ENCODE results near the gene ERN1. TPM values are rescaled to one million over a fixed set of nuclear protein-coding genes. Genes with fewer than 3 reads are reported as not detected.
A peak's percentile ranks its signal among the peaks of the same experiment; 100 is the strongest.

ERN1 gene
- total and polyA plus RNA-seq, 2 of the 13 experiments (the other 11 are each of a cell fraction or from before 2014, with no cell fraction given): 6.0 to 12.7 TPM

- TF ChIP-seq, protein P1, sequence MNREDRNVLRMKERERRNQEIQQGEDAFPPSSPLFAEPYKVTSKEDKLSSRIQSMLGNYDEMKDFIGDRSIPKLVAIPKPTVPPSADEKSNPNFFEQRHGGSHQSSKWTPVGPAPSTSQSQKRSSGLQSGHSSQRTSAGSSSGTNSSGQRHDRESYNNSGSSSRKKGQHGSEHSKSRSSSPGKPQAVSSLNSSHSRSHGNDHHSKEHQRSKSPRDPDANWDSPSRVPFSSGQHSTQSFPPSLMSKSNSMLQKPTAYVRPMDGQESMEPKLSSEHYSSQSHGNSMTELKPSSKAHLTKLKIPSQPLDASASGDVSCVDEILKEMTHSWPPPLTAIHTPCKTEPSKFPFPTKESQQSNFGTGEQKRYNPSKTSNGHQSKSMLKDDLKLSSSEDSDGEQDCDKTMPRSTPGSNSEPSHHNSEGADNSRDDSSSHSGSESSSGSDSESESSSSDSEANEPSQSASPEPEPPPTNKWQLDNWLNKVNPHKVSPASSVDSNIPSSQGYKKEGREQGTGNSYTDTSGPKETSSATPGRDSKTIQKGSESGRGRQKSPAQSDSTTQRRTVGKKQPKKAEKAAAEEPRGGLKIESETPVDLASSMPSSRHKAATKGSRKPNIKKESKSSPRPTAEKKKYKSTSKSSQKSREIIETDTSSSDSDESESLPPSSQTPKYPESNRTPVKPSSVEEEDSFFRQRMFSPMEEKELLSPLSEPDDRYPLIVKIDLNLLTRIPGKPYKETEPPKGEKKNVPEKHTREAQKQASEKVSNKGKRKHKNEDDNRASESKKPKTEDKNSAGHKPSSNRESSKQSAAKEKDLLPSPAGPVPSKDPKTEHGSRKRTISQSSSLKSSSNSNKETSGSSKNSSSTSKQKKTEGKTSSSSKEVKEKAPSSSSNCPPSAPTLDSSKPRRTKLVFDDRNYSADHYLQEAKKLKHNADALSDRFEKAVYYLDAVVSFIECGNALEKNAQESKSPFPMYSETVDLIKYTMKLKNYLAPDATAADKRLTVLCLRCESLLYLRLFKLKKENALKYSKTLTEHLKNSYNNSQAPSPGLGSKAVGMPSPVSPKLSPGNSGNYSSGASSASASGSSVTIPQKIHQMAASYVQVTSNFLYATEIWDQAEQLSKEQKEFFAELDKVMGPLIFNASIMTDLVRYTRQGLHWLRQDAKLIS (CRISPR knock-in tag; IDR thresholded peaks at IDR 0.05): 0 out of 2 replicates have a peak, but pooled peaks have one; percentile 60
- TF ChIP-seq, protein P2, sequence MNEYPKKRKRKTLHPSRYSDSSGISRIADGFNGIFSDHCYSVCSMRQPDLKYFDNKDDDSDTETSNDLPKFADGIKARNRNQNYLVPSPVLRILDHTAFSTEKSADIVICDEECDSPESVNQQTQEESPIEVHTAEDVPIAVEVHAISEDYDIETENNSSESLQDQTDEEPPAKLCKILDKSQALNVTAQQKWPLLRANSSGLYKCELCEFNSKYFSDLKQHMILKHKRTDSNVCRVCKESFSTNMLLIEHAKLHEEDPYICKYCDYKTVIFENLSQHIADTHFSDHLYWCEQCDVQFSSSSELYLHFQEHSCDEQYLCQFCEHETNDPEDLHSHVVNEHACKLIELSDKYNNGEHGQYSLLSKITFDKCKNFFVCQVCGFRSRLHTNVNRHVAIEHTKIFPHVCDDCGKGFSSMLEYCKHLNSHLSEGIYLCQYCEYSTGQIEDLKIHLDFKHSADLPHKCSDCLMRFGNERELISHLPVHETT (CRISPR knock-in tag; conservative IDR thresholded peaks at IDR 0.05): no peak
- TF ChIP-seq CEBPB (IDR thresholded peaks at IDR 0.05; ENCODE audit: borderline replicate concordance, low read depth, low read length) (peak; percentile 50), DNMT3B (CRISPR knock-in tag; conservative IDR thresholded peaks at IDR 0.05) (no peak), GATAD1 (CRISPR knock-in tag; IDR thresholded peaks at IDR 0.05) (no peak), ZNF614 (CRISPR knock-in tag; IDR thresholded peaks at IDR 0.05; ENCODE audit: borderline replicate concordance) (no peak), TBX2 (CRISPR knock-in tag; IDR thresholded peaks at IDR 0.05; ENCODE audit: borderline replicate concordance) (no peak; the same call in 1 of the 2 replicates), RARG (CRISPR knock-in tag; IDR thresholded peaks at IDR 0.05; ENCODE audit: low read depth) (0 out of 2 replicates have a peak, but pooled peaks have one; percentile 74), ZNF646 (CRISPR knock-in tag; IDR thresholded peaks at IDR 0.05) (no peak), TGIF2 (CRISPR knock-in tag; IDR thresholded peaks at IDR 0.05) (no peak), STAG1 (CRISPR knock-in tag; IDR thresholded peaks at IDR 0.05) (peak; percentile 60), SATB2 (CRISPR knock-in tag; IDR thresholded peaks at IDR 0.05) (no peak), NFYB (CRISPR knock-in tag; IDR thresholded peaks at IDR 0.05) (no peak), TBL1XR1 (IDR thresholded peaks at IDR 0.05; ENCODE audit: borderline replicate concordance, low read length, partially characterized antibody) (no peak)
- TF ChIP-seq, protein P3, sequence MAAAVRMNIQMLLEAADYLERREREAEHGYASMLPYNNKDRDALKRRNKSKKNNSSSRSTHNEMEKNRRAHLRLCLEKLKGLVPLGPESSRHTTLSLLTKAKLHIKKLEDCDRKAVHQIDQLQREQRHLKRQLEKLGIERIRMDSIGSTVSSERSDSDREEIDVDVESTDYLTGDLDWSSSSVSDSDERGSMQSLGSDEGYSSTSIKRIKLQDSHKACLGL (CRISPR knock-in tag; IDR thresholded peaks at IDR 0.05): no peak
Observed at GRCh38 chr17:64148699-64149098, 18.8 kb upstream of the ERN1 start (continued).

Data from HepG2 (cell line).